ENCODE results near the gene UBE2E2.

UBE2E2 gene

GRCh38 chr3:23356923-23357322 lies 153.8 kb downstream of the UBE2E2 start:
- no peak overlapping the region for H3K4me3 ChIP-seq (ENCODE audit: low read depth, low read length)
- no peak for DNase-seq (ENCODE audit: low read depth)
- TF ChIP-seq POLR2A (IDR thresholded peaks at IDR 0.05; ENCODE audit: extremely low read depth, insufficient read length) (no peak), CTCF (IDR thresholded peaks at IDR 0.05; ENCODE audit: low read depth, low read length) (no peak), MYC (IDR thresholded peaks at IDR 0.05; ENCODE audit: low read depth, low read length) (no peak), MAX (IDR thresholded peaks at IDR 0.05; ENCODE audit: low read depth, low read length) (no peak)

GRCh38 chr3:23359116-23359515 lies 156.0 kb downstream of the UBE2E2 start:
- TF ChIP-seq MYC (IDR thresholded peaks at IDR 0.05; ENCODE audit: low read depth, low read length) (no peak), POLR2A (IDR thresholded peaks at IDR 0.05; ENCODE audit: extremely low read depth, insufficient read length) (no peak), MAX (IDR thresholded peaks at IDR 0.05; ENCODE audit: low read depth, low read length) (no peak), CTCF (IDR thresholded peaks at IDR 0.05; ENCODE audit: low read depth, low read length) (no peak)

GRCh38 chr3:23365066-23365465 lies 161.9 kb downstream of the UBE2E2 start:
- no peak overlapping the region for H3K4me3 ChIP-seq (ENCODE audit: low read depth, low read length)
- TF ChIP-seq POLR2A (IDR thresholded peaks at IDR 0.05; ENCODE audit: extremely low read depth, insufficient read length): no peak
- TF ChIP-seq MYC (IDR thresholded peaks at IDR 0.05; ENCODE audit: low read depth, low read length): no peak
- TF ChIP-seq MAX (IDR thresholded peaks at IDR 0.05; ENCODE audit: low read depth, low read length): no peak
- no peak for TF ChIP-seq CTCF (IDR thresholded peaks at IDR 0.05; ENCODE audit: low read depth, low read length)
- DNase-seq (ENCODE audit: low read depth): no peak

More at GRCh38 chr3:23359116-23359515, 156.0 kb downstream of the UBE2E2 start:
- no peak overlapping the region for H3K4me3 ChIP-seq (ENCODE audit: low read depth, low read length)
- DNase-seq (ENCODE audit: low read depth): no peak

GRCh38 chr3:23368731-23369130 lies 165.6 kb downstream of the UBE2E2 start:
- DNase-seq (ENCODE audit: low read depth): no peak
- TF ChIP-seq POLR2A (IDR thresholded peaks at IDR 0.05; ENCODE audit: extremely low read depth, insufficient read length): no peak
- H3K4me3 ChIP-seq (ENCODE audit: low read depth, low read length): no peak overlapping the region

- no peak for TF ChIP-seq MAX (IDR thresholded peaks at IDR 0.05; ENCODE audit: low read depth, low read length)
- TF ChIP-seq CTCF (IDR thresholded peaks at IDR 0.05; ENCODE audit: low read depth, low read length): no peak
- TF ChIP-seq POLR2A (IDR thresholded peaks at IDR 0.05; ENCODE audit: extremely low read depth, insufficient read length): no peak
- TF ChIP-seq MYC (IDR thresholded peaks at IDR 0.05; ENCODE audit: low read depth, low read length): no peak
- DNase-seq (ENCODE audit: low read depth): peak; percentile 11
- no peak overlapping the region for H3K4me3 ChIP-seq (ENCODE audit: low read depth, low read length)
Observed at GRCh38 chr3:23372285-23372684, 169.2 kb downstream of the UBE2E2 start.

GRCh38 chr3:23376516-23377248 lies 173.6 kb downstream of the UBE2E2 start:
- no peak for DNase-seq (ENCODE audit: low read depth)
- no peak for TF ChIP-seq MYC (IDR thresholded peaks at IDR 0.05; ENCODE audit: low read depth, low read length)
- TF ChIP-seq MAX (IDR thresholded peaks at IDR 0.05; ENCODE audit: low read depth, low read length): no peak
- TF ChIP-seq POLR2A (IDR thresholded peaks at IDR 0.05; ENCODE audit: extremely low read depth, insufficient read length): no peak
- no peak for TF ChIP-seq CTCF (IDR thresholded peaks at IDR 0.05; ENCODE audit: low read depth, low read length)
- no peak overlapping the region for H3K4me3 ChIP-seq (ENCODE audit: low read depth, low read length)
